Stimulated activated CD8-positive, alpha-beta memory T cell treated with anti-CD3 and anti-CD28 coated beads, Interleukin-4, amount 100 ng/mL, for 24 hours (primary cell): ENCODE data around the gene GRID2.
"Not testable (repeated sequence)": the region's sequence is repeated elsewhere in the genome, so short reads cannot be mapped to it uniquely, and the experiment has no call there.

ENCODE experiments used
- DNase-seq: peaks from one replicate; pipeline ENCODE4 v3.0.0-alpha.2; 2020; ENCODE audit warnings: low read depth

The GRID2 gene

DNA sequence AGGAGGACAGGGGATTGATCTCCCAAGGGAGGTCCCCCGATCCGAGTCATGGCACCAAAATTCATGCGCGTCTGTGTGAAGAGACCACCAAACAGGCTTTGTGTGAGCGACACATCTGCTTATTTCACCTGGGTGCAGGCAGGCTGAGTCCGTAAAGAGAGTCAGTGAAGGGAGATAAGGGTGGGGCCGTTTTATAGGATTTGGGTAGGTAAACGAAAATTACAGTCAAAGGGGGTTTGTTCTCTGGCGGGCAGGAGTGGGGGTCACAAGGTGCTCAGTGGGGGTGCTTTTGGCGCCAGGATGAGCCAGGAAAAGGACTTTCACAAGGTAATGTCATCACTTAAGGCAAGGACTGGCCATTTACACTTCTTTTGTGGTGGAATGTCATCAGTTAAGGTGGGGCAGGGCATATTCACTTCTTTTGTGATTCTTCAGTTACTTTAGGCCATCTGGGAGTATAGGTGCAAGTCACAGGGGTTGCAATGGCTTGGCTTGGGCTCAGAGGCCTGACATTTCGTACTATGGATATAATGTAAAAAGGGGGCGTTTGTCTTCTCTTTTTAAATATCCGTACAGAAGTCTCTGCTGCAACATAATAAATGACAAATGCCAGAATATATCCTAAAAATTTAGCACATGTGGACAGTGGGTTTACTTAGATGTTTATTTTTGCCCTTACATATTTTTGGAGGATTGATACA, 140.5 kb downstream of the GRID2 start:
- DNase-seq = not testable (repeated sequence)

DNA sequence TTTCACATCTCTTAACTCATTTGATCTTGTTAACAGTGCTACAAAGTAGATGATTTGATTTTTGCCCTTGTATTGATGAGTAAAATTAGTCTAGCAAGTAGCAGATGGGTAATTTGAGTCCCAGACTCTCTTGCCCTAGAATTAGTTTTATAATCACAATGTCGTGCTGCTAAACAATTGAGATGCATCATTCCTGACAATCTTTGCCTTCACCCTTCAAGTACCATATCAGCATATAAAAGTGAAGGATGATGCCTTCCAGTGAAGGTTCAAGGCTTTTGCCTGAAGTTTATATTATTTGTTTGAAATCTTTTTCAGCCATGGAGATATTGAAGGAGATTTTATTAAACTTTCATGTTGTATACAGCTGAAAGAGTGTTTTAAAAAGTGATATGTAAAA, 141.4 kb downstream of the GRID2 start:
- DNase-seq = no peak

DNA sequence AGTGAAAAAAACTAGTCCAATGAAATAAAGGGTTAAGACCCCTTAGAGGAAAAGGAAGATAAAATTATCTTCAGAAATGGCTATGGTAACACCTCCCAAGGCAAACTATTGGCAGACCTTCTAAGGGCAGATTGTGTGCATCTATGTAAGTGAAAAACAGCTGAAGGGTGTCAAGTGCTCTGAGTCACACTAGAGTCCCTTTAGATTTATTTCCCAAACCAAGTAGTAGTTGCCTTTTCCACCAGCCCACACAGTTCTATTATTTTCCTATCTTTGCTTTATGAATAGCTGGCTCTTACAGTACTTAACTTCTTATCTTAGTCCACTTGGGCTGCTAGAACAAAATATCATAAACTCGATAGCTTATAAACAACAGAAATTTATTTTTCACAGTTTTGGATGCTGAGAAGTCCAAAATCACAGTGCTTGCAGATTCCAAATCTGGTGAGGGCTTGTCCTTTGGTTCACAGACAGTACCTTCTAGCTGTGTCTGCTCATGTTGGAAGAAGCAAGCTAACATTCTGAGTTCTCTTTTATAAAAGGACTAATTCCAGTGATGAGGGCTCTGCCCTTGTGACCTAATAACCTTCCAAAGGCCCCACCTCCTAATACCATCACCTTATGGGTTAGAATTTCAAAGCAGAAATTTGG, 143.6 kb downstream of the GRID2 start:
- DNase-seq = no peak

DNA sequence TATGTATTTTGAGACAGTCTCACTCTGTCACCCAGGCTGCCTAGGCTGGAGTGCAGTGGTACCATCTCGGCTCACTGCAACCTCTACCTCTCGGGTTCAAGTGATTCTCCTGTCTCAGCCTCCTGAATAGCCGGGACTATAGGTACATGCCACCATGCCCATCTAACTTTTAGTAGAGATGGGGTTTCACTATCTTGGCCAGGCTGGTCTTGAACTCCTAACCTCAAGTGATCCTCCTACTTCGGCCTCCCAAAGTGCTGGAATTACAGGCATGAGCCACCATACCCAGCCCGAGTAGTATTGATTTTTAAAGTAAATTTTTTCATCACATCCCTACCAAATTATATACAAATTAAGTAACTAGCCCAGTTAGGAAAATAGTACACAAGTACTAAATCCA, 144.4 kb downstream of the GRID2 start:
- not testable (repeated sequence) for DNase-seq

DNA sequence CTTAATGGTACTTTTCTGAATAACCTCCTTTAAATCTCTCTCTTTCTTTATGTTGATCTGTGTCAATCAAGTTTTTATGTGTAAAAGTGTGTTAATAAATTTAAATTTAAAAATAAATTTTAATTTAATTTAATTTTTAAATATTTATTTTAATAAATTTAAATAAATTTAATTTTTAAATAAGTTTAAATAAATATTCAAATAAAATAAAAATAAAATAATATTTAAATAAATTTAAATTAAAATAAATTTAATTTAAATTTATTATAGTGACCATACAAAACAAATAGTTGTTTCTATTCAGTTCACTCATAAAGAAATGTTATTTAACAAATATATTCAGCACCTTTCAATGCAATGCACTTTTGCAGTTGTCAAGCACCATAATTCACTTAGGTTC, 146.9 kb downstream of the GRID2 start:
- DNase-seq = no peak

DNA sequence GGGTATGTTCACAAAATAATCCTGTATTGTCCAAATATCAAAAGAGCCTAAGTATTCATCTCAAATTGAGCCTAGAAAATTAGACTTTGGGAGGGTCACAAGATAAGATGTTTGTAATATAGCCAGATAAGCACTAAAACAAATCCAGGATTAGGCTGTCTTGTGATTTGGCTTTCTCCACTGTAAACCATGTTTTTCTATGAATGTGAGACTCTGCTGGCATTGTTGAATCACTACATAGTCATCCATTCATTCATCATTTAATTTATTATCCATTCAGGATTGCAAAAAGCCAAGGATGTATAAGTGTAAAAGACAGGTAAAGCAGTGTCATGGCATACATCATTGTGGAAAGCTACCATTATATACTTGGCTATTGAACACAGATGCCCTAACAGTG, 148.0 kb downstream of the GRID2 start:
- no peak for DNase-seq

DNA sequence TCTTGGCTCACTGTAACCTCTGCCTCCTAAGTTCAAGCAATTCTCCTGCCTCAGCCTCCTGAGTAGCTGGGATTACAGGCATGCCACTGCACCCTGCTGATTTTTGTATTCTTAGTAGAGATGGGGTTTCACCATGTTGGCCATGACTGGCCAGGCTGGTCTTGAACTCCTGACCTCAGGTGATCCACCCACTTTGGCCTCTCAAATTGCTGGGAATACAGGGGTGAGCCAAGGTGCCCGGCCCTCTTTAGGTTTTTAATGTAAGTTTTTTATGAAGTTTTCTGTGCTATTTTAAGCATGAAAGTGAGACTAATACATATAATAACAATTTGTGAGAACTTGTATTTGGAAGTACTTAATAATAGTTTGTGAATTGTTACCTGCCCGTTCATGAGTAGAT, 148.6 kb downstream of the GRID2 start:
- DNase-seq = not testable (repeated sequence)

DNA sequence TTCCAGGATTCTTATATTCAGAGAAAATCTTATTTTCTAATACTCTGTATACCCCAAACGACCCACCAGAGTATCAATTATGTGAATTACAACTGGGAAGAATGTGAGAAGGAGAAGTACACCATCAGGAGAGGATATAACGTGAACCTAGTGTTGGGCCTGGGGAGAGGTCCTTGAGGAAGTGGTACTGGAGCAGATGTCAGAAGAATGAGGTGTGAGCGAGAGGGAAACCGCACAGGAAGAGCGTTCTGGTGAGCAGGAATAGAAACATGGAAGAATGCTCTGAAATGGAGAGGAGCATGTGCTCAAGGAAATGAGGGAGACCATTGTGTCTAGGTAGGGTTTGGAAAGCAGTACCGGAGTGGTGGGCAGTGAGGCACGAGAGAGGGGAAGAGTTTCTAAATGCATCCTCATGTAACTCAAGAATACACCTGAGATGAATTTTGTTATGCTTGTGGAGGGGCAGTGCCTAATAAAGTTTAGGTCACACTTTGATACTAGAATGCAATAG, 151.6 kb downstream of the GRID2 start:
- no peak for DNase-seq

DNA sequence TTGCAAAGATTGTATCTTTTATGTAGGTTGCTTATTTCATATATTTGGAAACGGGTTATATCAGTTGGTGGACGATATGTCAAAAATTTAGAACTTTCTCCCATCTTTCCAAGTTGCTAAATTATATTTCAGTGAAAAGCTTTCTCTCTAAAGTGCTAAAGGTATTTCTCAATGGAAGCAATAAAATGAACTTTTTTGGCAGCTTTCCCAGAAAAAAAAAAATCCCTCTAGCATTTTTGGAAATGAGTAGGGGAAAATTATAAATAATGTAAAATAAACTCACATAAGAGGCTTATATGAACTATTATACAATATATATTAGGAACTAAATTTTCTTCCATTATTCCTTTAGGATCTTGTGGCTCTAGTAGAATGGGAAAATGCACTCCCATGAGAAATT, 152.2 kb downstream of the GRID2 start:
- DNase-seq = no peak

DNA sequence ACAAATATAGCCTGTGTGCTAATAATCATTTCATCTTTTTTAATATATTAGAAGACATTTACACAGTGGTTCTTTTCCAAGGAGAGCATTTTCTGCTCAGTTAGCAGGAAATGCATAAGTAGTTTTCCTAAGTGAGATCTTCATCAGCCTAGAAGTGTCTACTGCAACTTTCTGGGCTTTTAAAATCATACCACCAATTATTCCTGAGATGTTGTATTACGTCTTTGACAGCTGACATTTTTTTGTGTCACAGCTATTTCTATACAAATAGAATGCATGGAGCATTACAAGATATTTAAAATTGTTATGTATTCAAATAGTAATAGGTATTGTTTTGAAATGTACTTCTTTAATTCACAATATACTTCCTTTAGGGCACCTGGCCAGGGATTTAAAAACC, 158.0 kb downstream of the GRID2 start:
- no peak for DNase-seq

DNA sequence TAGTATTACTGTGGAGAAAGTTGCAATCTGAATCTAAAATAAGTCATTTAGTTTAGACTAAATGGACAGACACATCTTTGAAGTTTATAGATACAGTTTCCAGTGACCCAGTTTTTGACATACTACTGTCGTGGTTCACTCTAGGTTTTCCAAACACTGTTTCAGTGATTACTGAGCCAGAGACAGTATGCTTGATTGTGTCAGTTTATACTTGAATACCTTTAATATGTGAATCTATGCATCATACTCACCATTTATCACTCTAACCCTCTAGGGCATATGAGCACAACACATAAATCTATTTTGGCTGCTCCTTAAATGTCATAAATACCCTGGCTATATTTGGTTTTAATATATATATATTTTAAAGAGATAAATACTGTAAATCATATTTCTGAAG, 173.5 kb downstream of the GRID2 start:
- no peak for DNase-seq

DNA sequence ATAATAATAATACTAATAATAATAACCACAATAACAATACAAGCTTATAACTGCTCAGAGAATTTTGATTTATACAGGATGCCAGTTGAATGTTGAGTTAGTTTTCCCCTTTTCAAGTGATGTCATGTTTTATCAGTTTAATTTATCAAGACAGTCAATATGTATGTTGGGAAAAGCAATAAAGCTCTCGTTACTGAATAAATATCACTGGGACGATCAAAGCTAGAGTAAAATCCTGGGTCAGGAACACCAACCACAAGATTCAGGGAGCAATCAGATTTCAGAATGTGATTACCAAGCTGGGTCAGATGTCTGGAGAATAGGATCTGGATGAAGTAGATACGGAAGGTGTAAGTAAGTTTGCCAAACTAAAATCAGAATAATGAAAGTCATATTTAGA, 179.6 kb downstream of the GRID2 start:
- no peak for DNase-seq

DNA sequence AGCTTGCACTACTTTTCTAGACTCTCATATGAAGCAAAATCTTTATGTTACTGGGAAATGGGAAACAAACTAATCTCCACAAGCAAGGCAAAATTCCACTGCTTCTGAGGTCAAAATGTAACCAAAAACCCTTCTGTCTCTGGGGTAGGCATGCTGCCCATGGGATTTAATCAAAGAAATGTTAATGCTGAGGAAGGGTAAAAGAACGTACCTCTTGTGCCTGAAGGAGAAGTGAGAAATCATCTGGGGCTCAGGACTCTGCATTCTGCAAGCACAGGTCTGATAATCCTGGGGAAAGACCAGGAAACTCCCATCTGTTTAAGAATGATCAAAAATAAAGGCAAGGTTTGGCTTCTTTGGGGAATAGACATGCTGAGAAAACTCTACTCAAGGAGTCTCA, 184.7 kb downstream of the GRID2 start:
- no peak for DNase-seq

DNA sequence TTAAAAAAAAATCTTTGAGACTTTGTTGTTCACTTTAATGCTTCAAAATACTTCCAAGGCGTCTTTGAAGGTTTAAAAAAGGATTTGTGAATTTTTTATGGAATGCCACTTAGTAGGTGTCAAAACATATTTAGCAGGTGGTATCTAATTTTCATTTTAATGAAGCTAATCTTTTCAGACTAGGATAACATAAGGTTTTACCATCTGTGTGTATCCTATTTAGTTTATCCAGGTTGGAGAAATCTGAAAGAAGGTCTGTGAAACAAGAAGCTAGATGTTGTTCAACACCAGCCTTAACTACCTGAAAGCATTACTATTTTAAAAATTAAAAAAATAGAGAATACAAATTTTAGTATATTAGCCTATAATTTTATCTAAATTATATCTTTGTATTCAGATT, 193.4 kb downstream of the GRID2 start:
- DNase-seq = no peak

DNA sequence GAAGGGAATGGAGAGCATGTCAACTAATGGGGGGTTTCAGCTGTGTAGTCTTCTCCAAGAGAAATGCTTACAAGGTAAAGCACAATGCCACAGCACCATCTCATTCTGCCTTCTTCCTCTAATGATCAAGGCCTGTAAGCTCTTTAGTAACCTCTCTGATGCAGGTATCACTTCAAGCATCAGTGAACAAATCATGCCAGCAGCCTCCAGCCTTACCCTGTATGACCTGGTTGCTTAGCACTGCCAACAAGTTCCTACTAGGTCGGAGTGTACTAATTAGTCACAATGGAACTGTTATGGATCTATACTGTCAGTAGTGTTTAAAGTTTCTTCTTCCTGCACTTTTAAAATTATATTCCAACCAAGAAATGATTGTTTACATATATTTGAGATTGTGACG, 197.7 kb downstream of the GRID2 start:
- DNase-seq = no peak

DNA sequence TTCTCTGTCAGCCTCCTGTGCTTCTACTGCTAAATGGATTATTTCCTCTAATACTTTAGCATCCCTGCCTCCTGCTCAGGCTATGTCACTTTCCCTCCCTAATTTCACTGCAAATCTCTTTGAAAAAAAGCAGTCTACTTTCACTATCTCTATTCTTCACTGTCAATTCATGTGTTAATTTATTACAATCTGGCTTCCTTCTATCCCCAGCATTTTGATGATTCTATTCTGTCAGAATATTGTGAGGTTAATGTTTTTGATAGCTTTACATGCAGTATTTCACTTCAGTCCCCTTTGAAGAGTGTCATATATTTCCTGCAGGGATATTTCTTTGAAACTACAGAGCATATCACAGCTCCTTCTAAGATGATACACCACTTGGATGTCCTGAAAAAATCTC, 203.2 kb downstream of the GRID2 start:
- DNase-seq = no peak

DNA sequence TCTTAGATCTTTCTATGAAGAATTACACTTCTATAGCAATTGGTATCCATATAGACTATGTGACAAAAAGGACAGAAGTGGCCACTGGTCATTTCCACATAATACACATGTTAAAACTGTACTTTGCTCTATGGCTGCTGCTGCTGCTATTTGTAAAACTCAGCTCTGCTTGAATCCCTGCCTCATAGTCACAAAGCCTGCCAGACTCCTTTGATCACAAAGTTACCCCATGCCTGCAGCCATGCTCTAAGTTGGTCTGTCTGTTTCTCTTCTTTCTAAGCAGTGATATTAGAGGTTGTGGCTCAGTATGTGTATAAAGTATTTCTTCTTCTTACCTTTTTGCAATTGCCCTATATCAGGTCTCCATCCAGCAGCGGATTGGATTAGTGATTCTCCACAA, 210.9 kb downstream of the GRID2 start:
- no peak for DNase-seq

DNA sequence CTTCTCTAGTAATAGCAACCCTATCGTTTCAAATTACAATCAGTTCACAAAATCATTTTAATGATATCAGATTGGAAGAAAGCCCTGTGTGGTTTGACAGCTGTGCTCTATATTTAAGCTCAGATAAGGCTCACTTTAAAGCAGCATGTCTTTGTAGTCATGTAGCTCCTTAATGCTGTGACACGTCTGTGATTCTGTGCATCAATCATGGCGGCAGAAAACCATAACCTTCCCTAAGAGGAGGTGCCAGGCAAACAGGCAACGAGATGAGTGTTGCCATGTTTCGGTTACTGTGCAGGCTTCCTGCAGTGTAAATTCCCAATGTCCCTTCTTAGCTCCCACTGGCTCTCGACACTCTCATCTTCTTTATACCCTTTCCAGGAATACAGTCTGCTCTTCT, 212.7 kb downstream of the GRID2 start:
- DNase-seq = no peak

DNA sequence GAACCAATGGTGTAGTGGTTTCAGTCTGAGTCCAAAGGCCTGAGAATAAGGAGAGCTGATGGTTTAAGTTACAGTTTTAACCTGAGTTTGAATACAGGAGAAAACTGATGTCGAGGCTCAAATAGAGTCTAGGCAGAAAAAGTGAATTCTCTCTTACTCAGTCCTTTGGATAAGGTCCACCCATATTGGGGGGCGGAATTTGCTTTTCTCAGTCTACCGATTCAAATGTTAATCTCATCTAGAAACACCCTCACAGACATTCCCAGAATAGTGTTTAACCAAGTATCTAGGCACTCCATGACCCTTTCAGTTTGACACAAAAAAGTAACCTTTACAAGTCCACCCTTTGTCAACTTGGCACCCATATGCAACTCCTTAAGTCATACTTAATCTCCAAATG, 216.0 kb downstream of the GRID2 start:
- DNase-seq = no peak

DNA sequence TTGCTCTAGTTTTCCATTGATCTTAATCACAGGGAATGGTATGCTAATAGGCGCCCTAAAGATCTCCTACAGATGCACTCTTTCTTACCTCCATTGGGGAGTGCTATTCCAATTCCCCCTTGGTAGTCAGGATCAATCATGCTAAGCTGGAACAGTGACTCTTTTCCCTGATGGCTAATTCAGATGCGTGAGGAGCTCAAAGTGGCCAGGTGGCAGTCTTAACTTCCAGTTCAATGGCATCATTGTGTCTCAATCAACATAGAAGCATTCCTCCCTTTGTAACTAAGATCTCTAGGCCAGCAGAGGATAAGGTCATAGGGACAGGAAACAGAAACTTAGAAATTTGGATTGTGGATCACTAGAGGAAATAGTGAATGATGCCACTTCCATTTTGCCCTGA, 216.8 kb downstream of the GRID2 start:
- DNase-seq = no peak

DNA sequence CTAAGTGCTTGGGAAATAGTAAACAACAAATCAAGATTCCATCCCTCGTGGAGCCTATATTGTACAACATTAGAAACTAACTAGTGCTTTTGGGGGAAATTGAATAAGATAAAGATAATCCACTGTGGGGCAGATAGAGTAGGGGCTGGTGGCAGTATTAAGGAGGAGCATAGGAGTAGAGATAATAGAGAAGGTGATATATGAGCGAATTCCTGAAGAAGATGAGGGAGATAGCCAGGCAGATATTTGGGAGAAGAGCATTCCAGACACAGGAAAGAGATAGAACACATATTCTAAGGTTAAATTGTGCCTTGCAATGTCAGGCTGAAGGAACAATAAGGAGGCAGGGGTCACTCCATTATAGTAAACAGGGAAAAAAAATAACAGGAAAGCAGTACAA, 218.2 kb downstream of the GRID2 start:
- DNase-seq = no peak

DNA sequence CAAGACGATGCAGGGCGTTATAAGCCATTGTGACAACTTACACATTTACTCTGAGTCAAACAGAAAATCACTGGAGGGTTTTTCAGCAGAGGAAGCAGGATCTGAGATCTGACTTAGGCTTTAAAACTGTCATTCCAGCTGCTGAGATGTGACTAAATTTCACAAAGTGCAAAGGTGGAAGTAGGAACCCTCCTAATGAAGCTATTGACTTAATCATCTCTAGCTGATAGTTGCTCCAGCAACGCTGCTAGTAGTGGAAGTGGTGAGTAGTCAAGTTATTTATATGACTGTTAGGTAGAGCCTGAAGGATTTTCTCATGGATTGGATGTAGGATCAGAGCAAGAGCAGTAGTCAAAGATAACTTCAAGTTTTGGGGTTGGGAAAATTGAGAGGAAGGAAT, 218.6 kb downstream of the GRID2 start:
- DNase-seq = no peak

DNA sequence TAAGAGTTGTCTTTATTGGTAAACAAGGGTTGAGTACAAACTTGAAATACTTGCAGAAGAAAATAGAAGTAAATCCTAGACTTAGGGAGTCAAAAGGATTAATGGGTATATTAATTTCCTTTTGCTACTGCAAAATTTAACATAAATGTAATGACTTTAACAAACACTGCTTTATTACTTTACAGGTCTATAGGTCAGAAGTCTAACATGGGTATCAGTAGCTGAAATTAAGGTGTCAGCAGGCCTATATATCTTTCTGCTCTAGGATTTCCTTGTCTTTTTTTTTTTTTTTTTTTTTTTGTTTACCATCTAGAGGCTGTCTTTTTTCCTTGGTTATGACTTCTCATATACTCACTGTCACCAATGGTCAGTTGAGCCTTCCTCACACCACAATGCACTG, 220.4 kb downstream of the GRID2 start:
- no peak for DNase-seq

DNA sequence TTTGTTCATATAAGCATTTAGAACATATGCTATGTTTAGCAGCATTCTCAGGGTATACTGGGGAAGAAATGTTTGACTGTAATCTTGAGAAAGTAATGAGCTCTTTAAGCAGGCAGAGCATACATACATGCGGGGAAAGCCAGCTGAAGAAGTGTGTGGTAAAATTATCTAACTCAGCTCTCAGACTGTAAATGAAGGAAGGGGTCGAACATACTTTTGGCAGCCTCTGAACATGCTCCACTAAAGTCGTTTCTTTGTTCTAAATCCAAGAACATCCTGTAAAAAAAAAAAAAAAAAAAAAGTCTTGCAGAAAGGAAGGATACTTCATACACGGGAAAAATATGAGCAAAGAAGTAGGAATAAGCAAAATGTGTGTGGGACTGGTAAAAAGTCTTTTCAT, 224.8 kb downstream of the GRID2 start:
- DNase-seq = no peak
